DND-41 (cell line): ENCODE data around the gene S100A2.

Experiments
- ATAC-seq: fragments of 200-7000 bp; cut with Tn5 transposase; 3 replicates; pipeline ENCODE4 v1.9.1; 2021; ENCODE audit warnings: low read depth; ENCODE audit not compliant: insufficient read depth
- DNase-seq: peaks from one replicate; pipeline ENCODE4 v3.0.0-alpha.2; 2020
- H2AFZ ChIP-seq: 2 replicates; pipeline ENCODE4 v1.6.0; 2012; ENCODE audit warnings: low read depth, low read length
- H3K27ac ChIP-seq: 2 replicates; pipeline ENCODE4 v1.5.1; 2012; ENCODE audit warnings: low read length, inconsistent platforms
- H3K27me3 ChIP-seq: fragments of 200-600 bp; sonication (generic); 2 replicates; pipeline ENCODE4 v1.6.0; 2012; ENCODE audit warnings: low read length, mild to moderate bottlenecking, inconsistent platforms; ENCODE audit not compliant: insufficient read depth, poor library complexity
- H3K36me3 ChIP-seq: 2 replicates; pipeline ENCODE4 v1.5.1; 2012; ENCODE audit warnings: low read length, inconsistent platforms; ENCODE audit not compliant: insufficient read depth
- H3K4me1 ChIP-seq: 2 replicates; pipeline ENCODE4 v1.5.1; 2012; ENCODE audit warnings: mild to moderate bottlenecking, low read length; ENCODE audit not compliant: insufficient read depth
- H3K4me2 ChIP-seq: 2 replicates; pipeline ENCODE4 v1.6.0; 2012; ENCODE audit warnings: mild to moderate bottlenecking, moderate library complexity, low read length, inconsistent platforms; ENCODE audit not compliant: insufficient read depth
- H3K4me3 ChIP-seq, 2 experiments: fragments of 200-600 bp in 1 of 2; shearing (Covaris generic) in 1 of 2; 2 replicates each; pipeline ENCODE4 v1.5.1; 2012 to 2016; ENCODE audit warnings: inconsistent platforms in 2 of 2, low read length in 2 of 2, mild to moderate bottlenecking in 2 of 2, low read depth in 1 of 2, moderate library complexity in 1 of 2
- H3K79me2 ChIP-seq: 2 replicates; pipeline ENCODE4 v1.6.0; 2012; ENCODE audit warnings: low read length, inconsistent platforms; ENCODE audit not compliant: insufficient read depth
- H3K9ac ChIP-seq: 2 replicates; pipeline ENCODE4 v1.6.0; 2012; ENCODE audit warnings: low read depth, mild to moderate bottlenecking, inconsistent platforms, low read length, moderate library complexity
- H3K9me3 ChIP-seq: 2 replicates; pipeline ENCODE4 v1.5.1; 2012; ENCODE audit warnings: low read length, moderate library complexity, mild to moderate bottlenecking, inconsistent platforms; ENCODE audit not compliant: insufficient read depth, severe bottlenecking
- H4K20me1 ChIP-seq: 2 replicates; pipeline ENCODE4 v1.6.0; 2012; ENCODE audit warnings: low read length; ENCODE audit not compliant: insufficient read depth
- EZH2 ChIP-seq: IDR thresholded peaks from 3 replicates; pipeline ENCODE4 v1.6.1; 2012; ENCODE audit warnings: borderline replicate concordance, low read depth, mild to moderate bottlenecking, moderate library complexity, low read length, inconsistent platforms; ENCODE audit not compliant: severe bottlenecking
- TF ChIP-seq, protein P1 (sequence below): IDR thresholded peaks from 2 replicates; pipeline ENCODE4 v1.5.1; 2012; ENCODE audit warnings: borderline replicate concordance, low read length, moderate library complexity, mild to moderate bottlenecking; ENCODE audit not compliant: poor library complexity, severe bottlenecking; ENCODE audit errors: extremely low read depth

Gene S100A2

DNA sequence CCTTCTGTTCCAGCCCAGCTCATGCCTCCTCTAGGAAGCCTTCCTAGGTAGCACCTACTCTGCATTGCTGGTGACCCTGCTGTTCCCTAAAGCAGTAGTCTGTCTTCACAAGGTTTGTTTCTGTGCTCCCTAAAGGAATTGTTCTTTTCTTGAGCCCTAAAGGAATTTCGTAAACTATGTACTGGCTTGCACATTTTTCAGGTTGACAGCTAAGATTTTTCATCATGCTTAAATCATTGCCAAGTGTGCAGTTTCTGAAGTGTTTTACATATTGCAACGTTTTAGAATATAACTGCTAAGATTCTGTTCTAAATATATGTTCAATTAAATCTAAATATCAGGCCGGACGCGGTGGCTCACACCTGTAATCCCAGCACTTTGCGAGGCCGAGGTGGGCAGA lies 34.2 kb upstream of the S100A2 start:
- ATAC-seq (no peak), DNase-seq (no peak)
- Histone ChIP-seq H3K27ac (no peak overlapping the region), H4K20me1 (no peaks in the 10 kb centered on the region), H3K4me1 (peaks cover 7% of the 10 kb centered on the region), H3K9ac (no peak overlapping the region), H3K36me3 (no peaks in the 10 kb centered on the region), H3K4me3 (no peak overlapping the region), H3K27me3 (no peaks in the 10 kb centered on the region), H3K4me2 (no peak overlapping the region), H3K79me2 (no peaks in the 10 kb centered on the region), H3K9me3 (no peaks in the 10 kb centered on the region), H2AFZ (no peak overlapping the region)
- TF ChIP-seq EZH2, result no peak
- TF ChIP-seq, protein P1, sequence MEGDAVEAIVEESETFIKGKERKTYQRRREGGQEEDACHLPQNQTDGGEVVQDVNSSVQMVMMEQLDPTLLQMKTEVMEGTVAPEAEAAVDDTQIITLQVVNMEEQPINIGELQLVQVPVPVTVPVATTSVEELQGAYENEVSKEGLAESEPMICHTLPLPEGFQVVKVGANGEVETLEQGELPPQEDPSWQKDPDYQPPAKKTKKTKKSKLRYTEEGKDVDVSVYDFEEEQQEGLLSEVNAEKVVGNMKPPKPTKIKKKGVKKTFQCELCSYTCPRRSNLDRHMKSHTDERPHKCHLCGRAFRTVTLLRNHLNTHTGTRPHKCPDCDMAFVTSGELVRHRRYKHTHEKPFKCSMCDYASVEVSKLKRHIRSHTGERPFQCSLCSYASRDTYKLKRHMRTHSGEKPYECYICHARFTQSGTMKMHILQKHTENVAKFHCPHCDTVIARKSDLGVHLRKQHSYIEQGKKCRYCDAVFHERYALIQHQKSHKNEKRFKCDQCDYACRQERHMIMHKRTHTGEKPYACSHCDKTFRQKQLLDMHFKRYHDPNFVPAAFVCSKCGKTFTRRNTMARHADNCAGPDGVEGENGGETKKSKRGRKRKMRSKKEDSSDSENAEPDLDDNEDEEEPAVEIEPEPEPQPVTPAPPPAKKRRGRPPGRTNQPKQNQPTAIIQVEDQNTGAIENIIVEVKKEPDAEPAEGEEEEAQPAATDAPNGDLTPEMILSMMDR, result no peak

DNA sequence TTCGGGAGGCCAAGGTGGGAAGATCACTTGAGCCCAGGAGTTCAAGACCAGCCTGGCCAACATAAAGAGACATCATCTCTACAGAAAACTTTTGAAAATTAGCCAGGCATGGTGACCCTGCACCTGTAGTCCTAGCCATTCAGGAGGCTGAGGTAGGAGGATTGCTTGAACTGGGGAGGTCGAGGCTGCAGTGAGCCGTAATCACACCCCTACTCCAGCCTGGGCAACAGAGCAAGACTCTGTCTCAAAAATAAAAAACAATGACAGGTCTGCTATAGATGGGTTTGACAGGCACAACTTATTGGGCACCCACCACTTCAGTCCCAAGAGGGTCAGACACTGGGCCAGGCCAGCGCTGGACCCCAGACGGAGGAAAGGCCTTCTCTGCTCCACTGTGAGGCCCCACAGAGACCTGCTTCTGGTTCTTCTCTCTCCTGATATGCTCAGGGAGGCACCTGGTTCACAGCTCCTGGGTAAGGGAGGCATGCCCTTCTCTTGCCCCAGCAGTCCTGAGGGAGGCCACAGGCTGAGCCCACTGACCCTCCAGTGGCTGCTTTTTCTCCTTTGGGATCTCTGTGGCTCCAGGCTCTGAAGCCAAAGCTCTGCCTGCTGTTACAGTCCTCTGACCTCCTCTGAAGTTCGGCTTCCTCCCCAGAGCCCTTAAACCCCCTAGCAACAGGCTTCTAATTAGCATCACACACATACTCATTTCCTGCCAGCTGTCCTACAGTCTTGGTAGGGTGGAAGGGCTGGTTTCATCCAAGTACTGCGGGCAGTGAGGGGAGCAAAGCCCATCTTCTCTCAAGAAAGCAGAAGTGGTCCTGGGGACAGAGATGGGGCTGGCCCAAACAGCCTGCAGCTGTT lies 32.9 kb upstream of the S100A2 start:
- Histone ChIP-seq H3K36me3 (no peaks in the 10 kb centered on the region), H3K79me2 (no peaks in the 10 kb centered on the region), H3K4me3 (no peak overlapping the region), H2AFZ (no peak overlapping the region; the same call in 1 of the 2 replicates), H3K4me2 (no peak overlapping the region), H3K9ac (no peak overlapping the region), H3K27ac (no peak overlapping the region), H3K27me3 (no peaks in the 10 kb centered on the region), H4K20me1 (no peaks in the 10 kb centered on the region), H3K9me3 (no peaks in the 10 kb centered on the region), H3K4me1 (peaks cover 7% of the 10 kb centered on the region)
- no peak for TF ChIP-seq EZH2
- TF ChIP-seq, protein P1, result no peak
- DNase-seq (peak; percentile 40), ATAC-seq (peak; percentile 97)

DNA sequence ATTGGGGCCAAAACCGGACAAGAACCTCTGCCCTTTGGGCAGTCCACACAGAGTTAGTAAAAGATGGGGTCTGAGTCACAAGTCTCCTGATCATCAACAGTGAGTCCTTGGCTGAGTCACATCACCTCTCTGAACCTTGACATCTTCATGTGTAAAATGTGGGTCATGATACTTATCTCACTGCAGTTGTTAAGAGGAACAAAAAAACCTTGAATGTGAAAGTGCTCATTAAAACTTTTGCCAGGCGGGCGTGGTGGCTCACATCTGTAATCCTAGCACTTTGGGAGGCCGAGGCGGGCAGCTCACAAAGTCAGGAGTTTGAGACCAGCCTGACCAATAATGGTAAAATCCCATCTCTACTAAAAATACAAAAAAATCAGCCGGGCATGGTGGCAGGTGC lies 31.6 kb upstream of the S100A2 start:
- H3K27ac ChIP-seq, result no peak overlapping the region
- no peaks in the 10 kb centered on the region for H3K79me2 ChIP-seq
- no peak overlapping the region for H2AFZ ChIP-seq
- TF ChIP-seq, protein P1, result no peak
- TF ChIP-seq EZH2, result no peak
- no peak overlapping the region for H3K9ac ChIP-seq
- no peaks in the 10 kb centered on the region for H3K9me3 ChIP-seq
- H3K4me1 ChIP-seq, result peaks cover 7% of the 10 kb centered on the region
- no peaks in the 10 kb centered on the region for H4K20me1 ChIP-seq
- no peak for DNase-seq
- H3K27me3 ChIP-seq, result no peaks in the 10 kb centered on the region
- no peak overlapping the region for H3K4me2 ChIP-seq
- no peak overlapping the region for H3K4me3 ChIP-seq
- no peak for ATAC-seq
- H3K36me3 ChIP-seq, result no peaks in the 10 kb centered on the region
